Naive B cell (primary cell): ENCODE measurements around the gene MCUB. TPM values are rescaled to one million over a fixed set of nuclear protein-coding genes. Genes with fewer than 3 reads are reported as not detected.
A peak's percentile ranks its signal among the peaks of the same experiment; 100 is the strongest.

Source experiments
- ATAC-seq, 2 donors: fragments of 150-1000 bp; cut with Tn5 transposase; 2 replicates each; pipeline ENCODE4 v1.10.0; 2021; ENCODE audit warnings: low read depth in 2 of 2, mild to moderate bottlenecking in 2 of 2, moderate library complexity in 2 of 2
- DNase-seq: peaks from one replicate; pipeline ENCODE4 v3.0.0; 2022
- H3K27ac Mint-ChIP-seq, 6 donors: one replicate each; pipeline ENCODE4 v1.8.0; 2020 to 2022; ENCODE audit warnings: mild to moderate bottlenecking in 6 of 6, mixed read lengths in 6 of 6, moderate library complexity in 5 of 6, inconsistent platforms in 2 of 6
- H3K27me3 Mint-ChIP-seq, 3 donors: one replicate each; pipeline ENCODE4 v1.8.0; 2021 to 2022; ENCODE audit warnings: mixed read lengths in 3 of 3, mild to moderate bottlenecking in 1 of 3
- H3K36me3 Mint-ChIP-seq, 2 donors: one replicate each; pipeline ENCODE4 v1.8.0; 2020 to 2022; ENCODE audit warnings: mixed read lengths in 2 of 2, inconsistent platforms in 1 of 2, mild to moderate bottlenecking in 1 of 2
- H3K4me1 Mint-ChIP-seq, 3 donors: one replicate each; pipeline ENCODE4 v1.8.0; 2020 to 2022; ENCODE audit warnings: mixed read lengths in 3 of 3, inconsistent platforms in 1 of 3, mild to moderate bottlenecking in 1 of 3, moderate library complexity in 1 of 3
- H3K4me3 Mint-ChIP-seq, 8 donors: one replicate each; pipeline ENCODE4 v1.8.0; 2020 to 2022; ENCODE audit warnings: mild to moderate bottlenecking in 8 of 8, mixed read lengths in 8 of 8, moderate library complexity in 8 of 8, inconsistent platforms in 2 of 8
- H3K9me3 Mint-ChIP-seq, 7 donors: one replicate each; pipeline ENCODE4 v1.8.0; 2020 to 2022; ENCODE audit warnings: mixed read lengths in 7 of 7, mild to moderate bottlenecking in 5 of 7, inconsistent platforms in 2 of 7, moderate library complexity in 1 of 7
- polyA plus RNA-seq, 6 donors: library from polyadenylated mRNA; unstranded; fragments of 300-500 nt; fragmentation: Illumina TruSeq; gene quantifications; one replicate each; pipeline ENCODE4 v1.2.3, GENCODE V29; 2021; ENCODE audit warnings: low read depth in 6 of 6

The MCUB gene
- polyA plus RNA-seq, 6 donors from 2014 or later: 118 to 213 (median 145) TPM

GRCh38 chr4:109730619-109731545 is 170.8 kb downstream of the MCUB start:
- peaks cover 0 to 3% (median 0%) of the 10 kb centered on the region in 3 donors for H3K27me3 Mint-ChIP-seq
- DNase-seq (no peak), ATAC-seq (no peak)
- H3K27ac Mint-ChIP-seq: peak overlapping the region in 4 of 6 donors; percentile 4 to 83 (median 76)
- no peaks in the 10 kb centered on the region for H3K9me3 Mint-ChIP-seq
- H3K4me1 Mint-ChIP-seq: peaks cover 5 to 19% (median 9%) of the 10 kb centered on the region in 3 donors
- peak overlapping the region; percentile 80 to 94 (median 90) for H3K4me3 Mint-ChIP-seq
- no peaks in the 10 kb centered on the region for H3K36me3 Mint-ChIP-seq

GRCh38 chr4:109733728-109734127 is 173.7 kb downstream of the MCUB start:
- DNase-seq (no peak), ATAC-seq (no peak)
- Mint-ChIP-seq H3K27ac (no peak overlapping the region), H3K27me3 (peaks cover 10 to 15% (median 10%) of the 10 kb centered on the region in 3 donors), H3K4me1 (peaks cover 3 to 17% (median 5%) of the 10 kb centered on the region in 3 donors), H3K4me3 (no peak overlapping the region), H3K36me3 (no peaks in the 10 kb centered on the region), H3K9me3 (no peaks in the 10 kb centered on the region)

GRCh38 chr4:109735566-109736365 is 175.7 kb downstream of the MCUB start:
- Mint-ChIP-seq H3K9me3 (no peaks in the 10 kb centered on the region), H3K4me3 (no peak overlapping the region), H3K4me1 (peaks cover 0 to 2% (median 0%) of the 10 kb centered on the region in 3 donors), H3K27me3 (peaks cover 17 to 26% (median 24%) of the 10 kb centered on the region in 3 donors), H3K27ac (no peak overlapping the region), H3K36me3 (no peaks in the 10 kb centered on the region)
- DNase-seq (no peak), ATAC-seq (no peak)

Other genes with a start within 250 kb of the MCUB start
- gene SEC24B, start 126.4 kb upstream of the MCUB start, polyA plus RNA-seq: 10 to 100 TPM; 15.0 to 36.2 (median 17.7) TPM
- gene CASP6, start 143.2 kb downstream of the MCUB start, polyA plus RNA-seq: 10 to 100 TPM in 5 of 6 donors, 1 to 10 TPM in 1; 7.4 to 20.4 (median 16.0) TPM
- gene PLA2G12A, start 169.8 kb downstream of the MCUB start, polyA plus RNA-seq: 10 to 100 TPM; 16.0 to 37.6 (median 26.5) TPM
- not detected for gene CFI, start 241.8 kb downstream of the MCUB start, polyA plus RNA-seq